HepG2 (cell line): ENCODE measurements around the gene COX6A2. TPM values are rescaled to one million over a fixed set of nuclear protein-coding genes. Genes with fewer than 3 reads are reported as not detected.

Experiments
- JUND ChIP-seq: sonication (generic); formaldehyde crosslinking; IDR thresholded peaks from 2 replicates; pipeline ENCODE4 v1.8.0; 2022; ENCODE audit warnings: mild to moderate bottlenecking, missing genetic modification reagents
- KDM1A ChIP-seq: IDR thresholded peaks from 2 replicates; pipeline ENCODE4 v1.6.1; 2016; ENCODE audit warnings: missing compliant biosample characterization
- MIER2 ChIP-seq: IDR thresholded peaks from 2 replicates; pipeline ENCODE4 v1.6.1; 2016; ENCODE audit warnings: missing biosample characterization, missing genetic modification reagents
- MIXL1 ChIP-seq: IDR thresholded peaks from 2 replicates; pipeline ENCODE4 v1.6.1; 2016
- MTF1 ChIP-seq: sonication (generic); formaldehyde crosslinking; IDR thresholded peaks from 2 replicates; pipeline ENCODE4 v1.5.0; 2020; ENCODE audit warnings: missing genetic modification reagents
- NFE2L1 ChIP-seq: sonication (generic); formaldehyde crosslinking; IDR thresholded peaks from 2 replicates; pipeline ENCODE4 v1.4.0; 2020; ENCODE audit warnings: missing genetic modification reagents, mild to moderate bottlenecking, borderline replicate concordance
- SAFB2 ChIP-seq: sonication (generic); formaldehyde crosslinking; IDR thresholded peaks from 2 replicates; pipeline ENCODE4 v1.5.1; 2020; ENCODE audit warnings: missing genetic modification reagents, low read depth, mild to moderate bottlenecking, borderline replicate concordance
- SP5 ChIP-seq: IDR thresholded peaks from 2 replicates; pipeline ENCODE4 v1.6.1; 2016; ENCODE audit warnings: low read depth, borderline replicate concordance
- TIGD3 ChIP-seq: sonication (generic); formaldehyde crosslinking; IDR thresholded peaks from 2 replicates; pipeline ENCODE4 v1.5.1; 2020; ENCODE audit warnings: mild to moderate bottlenecking, missing genetic modification reagents, borderline replicate concordance
- ZBED4 ChIP-seq: sonication (generic); formaldehyde crosslinking; IDR thresholded peaks from 2 replicates; pipeline ENCODE4 v1.4.0; 2020; ENCODE audit warnings: missing genetic modification reagents, borderline replicate concordance
- ZNF12 ChIP-seq: sonication (generic); formaldehyde crosslinking; IDR thresholded peaks from 2 replicates; pipeline ENCODE4 v1.5.0; 2020; ENCODE audit warnings: missing genetic modification reagents
- ZNF318 ChIP-seq: sonication (generic); formaldehyde crosslinking; IDR thresholded peaks from 2 replicates; pipeline ENCODE4 v1.4.0; 2020; ENCODE audit warnings: mild to moderate bottlenecking, missing genetic modification reagents
- ZNF749 ChIP-seq: sonication (generic); formaldehyde crosslinking; IDR thresholded peaks from 2 replicates; pipeline ENCODE4 v1.8.0; 2022; ENCODE audit warnings: mild to moderate bottlenecking, missing genetic modification reagents, moderate library complexity, borderline replicate concordance
- ZNF768 ChIP-seq: sonication (generic); formaldehyde crosslinking; IDR thresholded peaks from 2 replicates; pipeline ENCODE4 v1.4.0; 2020; ENCODE audit warnings: missing genetic modification reagents
- polyA plus RNA-seq, 8 experiments: library from polyadenylated mRNA; depleted of rRNA in 3 of 8; stranded (reverse) in 7 of 8; unstranded in 1 of 8; fragments of >200 nt; fragmentation: Illumina TruSeq in 4 of 8; extraction: Trizol in 4 of 8; gene quantifications; 2 replicates each; pipeline versions ENCODE4 v1.2.1 to v1.2.3, GENCODE V29; 2011 to 2016; ENCODE audit warnings: low read depth in 4 of 8, missing spikeins in 1 of 8, mixed read lengths in 1 of 8; ENCODE audit not compliant: insufficient read depth in 1 of 8
- total RNA-seq, 5 experiments: library from RNA; depleted of rRNA; stranded (reverse); fragments of >200 nt; fragmentation: Illumina TruSeq; extraction: Trizol; gene quantifications; 2 replicates each; pipeline ENCODE4 v1.2.3, GENCODE V29; 2016; ENCODE audit warnings: low read depth in 1 of 5

Gene COX6A2
- total and polyA plus RNA-seq, 2 of the 13 experiments (the other 11 are each of a cell fraction or from before 2014, with no cell fraction given), result not detected

GRCh38 chr16:31453255-31454204 lies 25.4 kb upstream of the COX6A2 start (continued):
- TF ChIP-seq ZNF768 (CRISPR knock-in tag), result peak; percentile 61; the same call in 1 of the 2 replicates
- peak; percentile 72; the same call in 1 of the 2 replicates for TF ChIP-seq ZNF749 (CRISPR knock-in tag)
- TF ChIP-seq ZNF12 (CRISPR knock-in tag), result no peak
- TF ChIP-seq TIGD3 (CRISPR knock-in tag), result peak; percentile 71; the same call in 1 of the 2 replicates
- peak; percentile 91 for TF ChIP-seq SP5
- TF ChIP-seq ZBED4 (CRISPR knock-in tag), result no peak
- TF ChIP-seq MIER2, result peak; percentile 64; the same call in 1 of the 2 replicates
- no peak for TF ChIP-seq NFE2L1 (CRISPR knock-in tag)
- TF ChIP-seq JUND (CRISPR knock-in tag), result 0 out of 2 replicates have a peak, but pooled peaks have one; percentile 56
- no peak for TF ChIP-seq MTF1 (CRISPR knock-in tag)
- no peak for TF ChIP-seq ZNF318
- no peak for TF ChIP-seq MIXL1 (CRISPR knock-in tag)
- peak; percentile 39; the same call in 1 of the 2 replicates for TF ChIP-seq KDM1A (CRISPR knock-in tag)
- no peak for TF ChIP-seq SAFB2
